HG03439 (cell line): ENCODE measurements around the gene DYTN.

ENCODE experiments used
- ATAC-seq: cut with Tn5 transposase; IDR thresholded peaks from one replicate; pipeline ENCODE4 v1.9.1; 2021; ENCODE audit warnings: mild to moderate bottlenecking, moderate library complexity; ENCODE audit not compliant: unreplicated experiment

DYTN gene

GRCh38 chr2:206615417-206616089 is 102.6 kb downstream of the DYTN start:
- no peak for ATAC-seq

- ATAC-seq, result no peak
These were observed 103.4 kb downstream of the DYTN start for GRCh38 chr2:206614811-206615210.

- ATAC-seq, result no peak
These were observed 106.5 kb downstream of the DYTN start for GRCh38 chr2:206611736-206612135.

- no peak for ATAC-seq
These were observed 107.0 kb downstream of the DYTN start for GRCh38 chr2:206611191-206611590.

GRCh38 chr2:206610451-206610850 is 107.7 kb downstream of the DYTN start:
- no peak for ATAC-seq

- ATAC-seq, result no peak
These were observed 115.0 kb downstream of the DYTN start for GRCh38 chr2:206603243-206603642.
